ENCODE results near the gene ENGASE. TPM values are rescaled to one million over a fixed set of nuclear protein-coding genes. Genes with fewer than 3 reads are reported as not detected.

The ENGASE gene
- total RNA-seq, 1 experiment from 2014 or later = 34.5 TPM

GRCh38 chr17:79100405-79100804 lies 25.8 kb downstream of the ENGASE start:
- Histone ChIP-seq H3F3A (ENCODE audit: low read length, unreplicated experiment) (no peaks in the 10 kb centered on the region), H3K4me1 (ENCODE audit: insufficient read depth, low read length) (no peaks in the 10 kb centered on the region), H3K9ac (ENCODE audit: low read length) (no peak overlapping the region), H3K27me3 (ENCODE audit: low read length) (peaks cover 68% of the 10 kb centered on the region), H3K9me2 (replicated peaks; ENCODE audit: low read length) (no peaks in the 10 kb centered on the region), H3K4me2 (ENCODE audit: low read length) (no peak overlapping the region), H3K27ac (ENCODE audit: low read length) (no peak overlapping the region), H2AFZ (ENCODE audit: low read length) (no peak overlapping the region), H4K20me1 (ENCODE audit: low read length) (no peaks in the 10 kb centered on the region), H3K36me3 (ENCODE audit: low read depth, low read length) (no peaks in the 10 kb centered on the region), H3K4me3 (ENCODE audit: low read length) (no peak overlapping the region), H3K79me2 (ENCODE audit: low read length) (no peaks in the 10 kb centered on the region), H3K9me3 (ENCODE audit: low read length) (no peaks in the 10 kb centered on the region)
- DNase-seq = no peak
- ChIA-PET CTCF (no interaction called here), POLR2A (ENCODE audit: unreplicated experiment) (no interaction called here)
- no peak for TF ChIP-seq EZH2phosphoT487 (IDR thresholded peaks at IDR 0.05; ENCODE audit: borderline replicate concordance, low read length)
- TF ChIP-seq EZH2 (IDR thresholded peaks at IDR 0.05; ENCODE audit: low read length, unreplicated experiment) = no peak
- TF ChIP-seq CTCF (conservative IDR thresholded peaks at IDR 0.05; ENCODE audit: low read depth, low read length) = no peak
- no peak for ATAC-seq
- intact Hi-C loops (cut with micrococcal nuclease) = no loop called here
- no TSS peak for BruUV-seq (replicated peaks)

- CTCF ChIA-PET = no interaction called here
- Histone ChIP-seq H3K4me3 (ENCODE audit: low read length) (no peak overlapping the region), H3K27me3 (ENCODE audit: low read length) (peaks cover 68% of the 10 kb centered on the region), H3K4me2 (ENCODE audit: low read length) (no peak overlapping the region), H3K9me2 (replicated peaks; ENCODE audit: low read length) (no peaks in the 10 kb centered on the region), H3K9me3 (ENCODE audit: low read length) (no peaks in the 10 kb centered on the region), H3K27ac (ENCODE audit: low read length) (no peak overlapping the region), H3F3A (ENCODE audit: low read length, unreplicated experiment) (no peaks in the 10 kb centered on the region), H3K9ac (ENCODE audit: low read length) (no peak overlapping the region), H4K20me1 (ENCODE audit: low read length) (no peaks in the 10 kb centered on the region), H3K36me3 (ENCODE audit: low read depth, low read length) (no peaks in the 10 kb centered on the region), H2AFZ (ENCODE audit: low read length) (no peak overlapping the region), H3K4me1 (ENCODE audit: insufficient read depth, low read length) (no peaks in the 10 kb centered on the region), H3K79me2 (ENCODE audit: low read length) (no peaks in the 10 kb centered on the region)
- POLR2A ChIA-PET (ENCODE audit: unreplicated experiment) = no interaction called here
- no peak for DNase-seq
- no peak for ATAC-seq
- TF ChIP-seq EZH2 (IDR thresholded peaks at IDR 0.05; ENCODE audit: low read length, unreplicated experiment) (no peak), CTCF (conservative IDR thresholded peaks at IDR 0.05; ENCODE audit: low read depth, low read length) (no peak), EZH2phosphoT487 (IDR thresholded peaks at IDR 0.05; ENCODE audit: borderline replicate concordance, low read length) (no peak)
- intact Hi-C loops (cut with micrococcal nuclease) = no loop called here
- no TSS peak for BruUV-seq (replicated peaks)
Observed at GRCh38 chr17:79101111-79101673, 26.6 kb downstream of the ENGASE start.

GRCh38 chr17:79102214-79102613 lies 27.6 kb downstream of the ENGASE start:
- Histone ChIP-seq H3K4me1 (ENCODE audit: insufficient read depth, low read length) (no peaks in the 10 kb centered on the region), H4K20me1 (ENCODE audit: low read length) (no peaks in the 10 kb centered on the region), H3K36me3 (ENCODE audit: low read depth, low read length) (no peaks in the 10 kb centered on the region), H3K79me2 (ENCODE audit: low read length) (no peaks in the 10 kb centered on the region), H3K27ac (ENCODE audit: low read length) (no peak overlapping the region), H3K4me3 (ENCODE audit: low read length) (no peak overlapping the region), H3F3A (ENCODE audit: low read length, unreplicated experiment) (no peaks in the 10 kb centered on the region), H3K9me3 (ENCODE audit: low read length) (no peaks in the 10 kb centered on the region), H3K9me2 (replicated peaks; ENCODE audit: low read length) (no peaks in the 10 kb centered on the region), H2AFZ (ENCODE audit: low read length) (no peak overlapping the region), H3K27me3 (ENCODE audit: low read length) (peaks cover 61% of the 10 kb centered on the region), H3K4me2 (ENCODE audit: low read length) (no peak overlapping the region), H3K9ac (ENCODE audit: low read length) (no peak overlapping the region)
- no peak for TF ChIP-seq EZH2 (IDR thresholded peaks at IDR 0.05; ENCODE audit: low read length, unreplicated experiment)
- no peak for TF ChIP-seq CTCF (conservative IDR thresholded peaks at IDR 0.05; ENCODE audit: low read depth, low read length)
- TF ChIP-seq EZH2phosphoT487 (IDR thresholded peaks at IDR 0.05; ENCODE audit: borderline replicate concordance, low read length) = no peak
- CTCF ChIA-PET = no interaction called here
- ATAC-seq (no peak), DNase-seq (no peak)
- intact Hi-C loops (cut with micrococcal nuclease) = no loop called here
- POLR2A ChIA-PET (ENCODE audit: unreplicated experiment) = no interaction called here
- no TSS peak for BruUV-seq (replicated peaks)

All from PC-3 (cell line).